ENCODE results near the gene KCNMA1.
"Not testable (repeated sequence)": the region's sequence is repeated elsewhere in the genome, so short reads cannot be mapped to it uniquely, and the experiment has no call there.

The KCNMA1 gene

DNA sequence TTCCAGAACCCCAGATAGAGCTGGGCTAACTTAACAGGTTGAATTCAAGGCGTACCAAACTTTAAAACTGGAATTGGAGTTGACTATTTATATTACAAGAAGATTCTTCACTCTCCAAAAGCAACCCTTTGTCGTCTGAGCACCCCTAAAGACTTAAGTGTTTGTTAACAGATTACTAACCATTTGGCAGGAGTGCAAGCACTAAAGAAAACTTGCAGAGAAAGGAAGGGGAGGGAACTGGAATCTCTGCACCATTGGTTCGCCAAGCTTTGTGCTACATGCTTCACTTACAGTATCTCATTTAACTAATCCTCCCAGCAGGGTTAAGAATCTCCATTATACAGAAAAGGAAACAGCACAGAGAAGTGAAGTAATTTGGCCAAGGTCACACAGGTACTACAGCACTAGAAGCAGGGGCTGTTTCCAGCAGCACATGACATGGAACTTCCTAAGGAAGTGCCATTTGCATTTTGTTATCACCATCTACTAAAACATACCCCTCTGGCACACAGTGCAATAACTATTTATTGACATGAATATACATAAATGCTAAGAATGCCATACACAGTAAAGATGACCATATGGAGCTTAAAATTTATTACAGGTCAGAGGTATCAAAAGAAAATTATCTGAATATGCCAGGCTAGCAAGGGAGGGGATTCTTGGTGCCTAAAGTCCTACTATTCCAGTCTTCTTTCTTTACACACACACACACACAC is 201.2 kb downstream of the KCNMA1 start:
- no peak for ATAC-seq

DNA sequence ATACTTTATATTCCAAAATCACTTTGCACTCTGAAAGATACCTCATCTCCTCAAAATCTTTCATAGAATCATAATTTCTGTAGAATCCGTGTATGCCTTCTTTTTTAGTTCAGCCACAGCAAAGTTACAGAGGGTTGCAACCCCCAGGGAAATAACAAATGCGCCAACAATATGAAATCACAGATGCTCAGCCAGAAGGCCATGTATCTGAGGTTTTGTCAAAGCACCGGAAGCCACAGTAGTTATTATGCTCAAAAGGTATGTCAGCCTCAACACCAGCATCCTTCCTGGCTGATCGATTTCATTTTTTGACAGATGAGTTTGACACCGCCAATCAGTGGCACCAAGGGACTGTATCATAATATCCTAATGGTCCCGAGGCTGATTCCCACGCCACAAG is 204.1 kb downstream of the KCNMA1 start:
- no peak for ATAC-seq

DNA sequence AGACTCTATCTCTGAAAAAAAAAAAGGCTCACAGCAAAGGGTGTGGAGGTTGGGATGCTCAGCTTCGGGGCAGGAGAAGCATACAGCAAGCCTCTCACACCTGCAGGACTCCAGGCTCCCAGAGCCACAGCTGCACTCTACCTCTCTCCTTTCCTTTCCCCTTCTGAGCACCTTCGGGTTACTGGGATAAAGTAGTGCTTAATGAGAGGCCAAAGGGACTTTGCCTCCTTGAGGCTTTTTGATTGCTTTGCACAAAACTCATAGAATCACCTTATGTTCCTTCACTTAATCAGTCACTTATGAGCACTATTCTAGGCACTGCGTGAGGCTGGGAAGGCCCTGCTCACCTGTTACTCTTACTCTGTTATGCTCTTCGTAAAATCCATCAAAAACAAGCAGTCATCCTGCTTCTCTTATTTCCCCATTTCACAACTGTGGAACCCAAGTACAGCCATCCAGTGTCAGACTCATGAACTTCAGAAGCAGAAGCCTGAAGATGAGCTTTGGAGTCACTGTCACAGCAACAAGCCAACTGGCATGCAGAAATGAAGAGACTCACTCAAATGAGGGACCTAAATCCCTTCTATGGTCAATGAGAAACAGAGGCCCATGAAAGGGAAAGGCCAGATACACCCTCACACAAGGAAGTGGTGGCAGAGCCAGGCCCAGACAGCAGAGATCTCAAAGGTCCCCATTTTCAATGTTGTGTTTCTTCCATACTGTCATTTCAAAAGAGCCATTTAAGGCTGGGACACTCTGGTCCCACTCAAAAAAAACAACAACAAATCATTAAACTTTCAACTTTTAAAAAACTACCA is 205.4 kb downstream of the KCNMA1 start:
- no peak for ATAC-seq

GRCh38 chr10:77431209-77431611 is 206.4 kb downstream of the KCNMA1 start:
- ATAC-seq = no peak

- ATAC-seq = no peak
Measured at GRCh38 chr10:77430530-77430929, 207.1 kb downstream of the KCNMA1 start.

DNA sequence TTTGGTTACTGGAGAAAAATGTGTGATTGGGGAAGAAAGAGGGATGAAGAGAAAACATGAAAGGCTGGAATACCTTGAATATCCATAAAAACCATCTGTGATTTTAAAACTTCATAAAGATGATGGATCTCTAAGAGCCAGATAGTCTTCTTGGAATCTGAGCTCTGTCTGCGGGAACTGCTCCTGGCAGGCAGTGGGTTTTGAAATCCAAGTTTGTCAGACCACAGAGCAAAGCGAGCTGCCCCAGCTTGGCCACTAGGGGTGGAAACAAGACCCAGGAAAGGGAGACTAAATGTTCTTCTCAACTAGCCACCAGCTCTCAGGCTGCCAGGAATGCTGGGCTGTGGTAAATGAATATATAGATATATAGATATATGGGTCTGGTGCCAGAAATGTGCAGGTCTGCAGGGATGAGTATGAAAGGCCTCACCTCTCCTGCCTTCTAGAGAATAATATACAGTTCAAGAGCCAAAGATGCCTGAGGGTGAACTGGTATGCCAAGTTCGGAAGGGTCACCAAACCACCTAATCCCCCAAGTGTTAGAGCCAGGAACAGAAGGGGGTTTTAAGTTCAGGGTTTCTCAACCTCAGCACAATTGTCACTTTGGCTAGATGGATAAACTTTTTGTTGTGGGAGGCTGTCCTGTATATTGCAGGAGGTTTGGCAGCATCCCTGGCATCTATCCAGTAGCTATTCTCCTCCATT is 208.8 kb downstream of the KCNMA1 start:
- no peak for ATAC-seq

GRCh38 chr10:77424257-77424656 is 213.4 kb downstream of the KCNMA1 start:
- ATAC-seq = no peak

GRCh38 chr10:77422491-77423338 is 214.9 kb downstream of the KCNMA1 start:
- no peak for ATAC-seq

DNA sequence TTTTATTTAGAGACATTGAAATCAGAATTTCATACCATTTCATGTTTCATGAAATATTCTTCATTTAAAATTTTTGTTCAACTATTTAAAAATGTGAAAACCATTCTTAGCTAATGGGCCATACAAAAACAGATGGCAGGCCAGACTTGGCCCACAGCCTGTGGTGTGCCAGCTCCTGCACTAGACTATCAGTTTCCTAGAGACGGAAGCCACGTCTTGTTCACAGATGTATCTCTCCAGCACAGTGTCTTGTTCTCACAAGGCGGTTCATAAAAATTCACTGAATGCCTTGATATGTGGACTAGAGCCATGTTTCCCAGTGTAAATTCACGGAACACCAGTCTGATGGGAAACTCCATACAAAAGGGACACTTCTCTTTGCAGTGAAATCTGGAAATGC is 216.0 kb downstream of the KCNMA1 start:
- ATAC-seq = no peak

GRCh38 chr10:77420947-77421523 is 216.6 kb downstream of the KCNMA1 start:
- no peak for ATAC-seq

- no peak for ATAC-seq
Measured at GRCh38 chr10:77419979-77420378, 217.6 kb downstream of the KCNMA1 start.

- no peak for ATAC-seq
Measured at GRCh38 chr10:77419056-77419455, 218.6 kb downstream of the KCNMA1 start.

DNA sequence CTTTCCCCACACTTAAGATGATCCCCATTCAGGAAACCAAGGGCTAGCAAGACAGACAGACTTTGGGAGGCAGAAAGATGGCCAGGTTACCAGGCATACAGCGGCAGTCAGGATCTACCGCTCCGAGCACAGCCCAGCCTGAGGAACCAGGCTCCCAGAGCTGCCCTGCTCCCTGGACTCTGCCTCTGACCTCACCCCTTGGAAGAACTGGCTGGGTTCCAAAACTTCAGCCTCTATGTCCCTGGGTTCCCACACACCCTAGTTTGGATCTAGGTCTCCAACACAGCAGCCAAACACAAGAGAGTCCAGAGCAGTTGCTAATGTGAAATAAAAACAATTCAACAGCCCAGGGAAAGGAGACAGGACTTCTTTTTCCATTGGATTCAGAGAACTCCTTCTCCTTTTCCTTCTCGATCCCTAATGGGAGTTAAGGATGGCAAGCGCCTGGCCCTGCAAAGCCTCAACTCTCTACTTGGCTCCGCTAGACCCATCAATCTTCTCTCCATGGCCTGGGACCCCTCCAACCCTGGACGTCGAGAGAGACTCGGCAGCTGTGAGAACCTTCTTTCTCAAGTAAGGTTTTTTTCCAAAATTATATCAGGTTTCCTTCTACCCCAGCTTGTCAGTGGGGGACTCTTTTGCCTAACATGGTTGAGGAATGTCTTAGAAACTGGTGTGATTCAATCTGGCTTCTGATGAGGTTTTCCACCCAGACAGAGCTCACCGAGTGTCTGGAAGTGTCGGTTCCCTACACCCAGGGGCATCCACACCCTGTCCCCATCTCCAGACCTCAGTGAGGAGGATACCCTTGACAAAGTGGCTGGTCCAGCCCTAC is 219.6 kb downstream of the KCNMA1 start:
- ATAC-seq = no peak

- ATAC-seq = no peak
Measured at GRCh38 chr10:77417359-77417758, 220.2 kb downstream of the KCNMA1 start.

DNA sequence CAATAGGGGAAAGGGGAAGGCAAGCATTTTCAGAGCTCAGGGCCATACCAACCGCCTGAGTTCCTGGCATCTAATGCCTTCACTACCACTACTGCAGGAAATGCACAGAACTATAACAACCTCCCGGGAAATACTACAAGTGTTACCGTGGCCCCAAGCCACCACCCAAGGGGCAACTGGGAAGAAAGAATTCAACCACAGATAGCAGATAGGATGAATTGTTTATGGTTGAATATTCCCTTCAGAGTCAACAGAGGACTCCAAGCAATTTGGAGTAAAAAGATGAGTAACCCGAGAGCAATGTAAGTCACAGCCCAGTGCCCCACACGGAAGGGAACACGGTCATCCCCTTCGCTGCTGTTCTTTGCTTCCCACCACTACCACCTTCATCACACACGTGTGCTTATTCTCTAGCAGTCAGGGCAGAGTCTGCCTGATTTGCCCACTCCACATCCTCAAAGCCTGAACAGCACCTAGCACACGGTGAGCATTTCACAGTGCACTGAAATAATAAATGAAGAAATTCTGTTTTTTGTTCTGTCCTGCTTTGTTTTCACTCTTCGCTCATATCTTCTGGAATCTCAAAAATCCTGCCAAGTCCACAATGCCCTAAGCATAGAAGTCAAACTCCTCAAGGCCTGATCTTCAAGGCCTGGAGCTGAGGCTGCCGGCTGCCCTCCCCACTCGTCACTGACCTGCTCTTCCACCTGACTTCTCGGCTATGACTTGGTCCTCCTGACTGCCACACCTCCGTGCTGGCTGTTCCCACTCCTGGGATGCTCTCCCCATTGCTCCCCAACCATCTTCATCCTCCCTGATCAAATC is 221.1 kb downstream of the KCNMA1 start:
- no peak for ATAC-seq

DNA sequence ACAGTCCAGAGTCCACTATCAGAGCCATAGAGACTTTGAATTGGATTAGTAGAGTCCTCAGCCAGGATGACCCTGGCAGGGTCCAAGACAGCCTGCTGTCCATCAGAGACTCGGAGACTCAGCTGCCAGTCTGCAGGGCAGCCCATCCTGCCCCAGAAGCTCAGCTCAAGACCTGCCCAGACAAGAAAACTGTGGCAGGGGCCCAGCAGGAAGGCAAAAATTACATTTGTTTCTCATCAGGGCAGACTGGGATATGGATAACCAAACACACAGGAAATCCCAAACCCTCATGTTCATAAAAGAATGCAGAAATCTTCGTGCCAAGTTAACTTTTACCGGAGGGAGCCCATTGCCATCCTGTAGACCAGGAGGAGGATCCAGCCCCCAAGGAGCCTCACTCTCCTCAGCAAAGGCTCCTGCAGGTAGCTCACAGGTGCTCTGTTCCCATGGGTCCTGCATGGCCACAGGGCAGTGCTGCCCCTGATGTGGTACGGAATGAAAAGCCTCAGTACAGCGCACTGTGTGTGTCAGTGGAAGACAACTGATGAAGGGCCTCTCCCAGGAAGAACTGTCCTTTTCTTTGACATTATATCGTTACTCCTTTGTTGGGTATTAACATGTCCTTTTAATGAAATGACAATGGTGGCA is 222.2 kb downstream of the KCNMA1 start:
- no peak for ATAC-seq

GRCh38 chr10:77413231-77413630 is 224.4 kb downstream of the KCNMA1 start:
- no peak for ATAC-seq

GRCh38 chr10:77412573-77413133 is 225.0 kb downstream of the KCNMA1 start:
- not testable (repeated sequence) for ATAC-seq

GRCh38 chr10:77411805-77412204 is 225.8 kb downstream of the KCNMA1 start:
- ATAC-seq = no peak

Measured in activated CD4-positive, CD25-positive, alpha-beta regulatory T cell treated with anti-CD3 and anti-CD28 coated beads, Interleukin-2, amount 50 U/mL, for 24 hours (primary cell).